ENCODE results near the gene N4BP2L2.

N4BP2L2 gene

GRCh38 chr13:32423592-32423991, 115.0 kb downstream of the N4BP2L2 start:
- no peak for DNase-seq

- no peak for DNase-seq
Measured at GRCh38 chr13:32419862-32420261, 118.7 kb downstream of the N4BP2L2 start.

- no peak for DNase-seq
Measured at GRCh38 chr13:32417995-32418394, 120.6 kb downstream of the N4BP2L2 start.

GRCh38 chr13:32415019-32415418, 123.6 kb downstream of the N4BP2L2 start:
- DNase-seq = no peak

GRCh38 chr13:32414580-32414979, 124.0 kb downstream of the N4BP2L2 start:
- DNase-seq = no peak

- DNase-seq = no peak
Measured at GRCh38 chr13:32413284-32413683, 125.3 kb downstream of the N4BP2L2 start.

- DNase-seq = peak; percentile 53
Measured at GRCh38 chr13:32409561-32410421, 128.8 kb downstream of the N4BP2L2 start.

- no peak for DNase-seq
Measured at GRCh38 chr13:32409001-32409313, 129.6 kb downstream of the N4BP2L2 start.

GRCh38 chr13:32408296-32409000, 130.1 kb downstream of the N4BP2L2 start:
- DNase-seq = no peak

- no peak for DNase-seq
Measured at GRCh38 chr13:32407854-32408253, 130.7 kb downstream of the N4BP2L2 start.

- DNase-seq = no peak
Measured at GRCh38 chr13:32403108-32403507, 135.5 kb downstream of the N4BP2L2 start.

GRCh38 chr13:32391101-32391619, 147.4 kb downstream of the N4BP2L2 start:
- no peak for DNase-seq

GRCh38 chr13:32390484-32390883, 148.1 kb downstream of the N4BP2L2 start:
- DNase-seq = no peak

- DNase-seq = no peak
Measured at GRCh38 chr13:32390048-32390447, 148.5 kb downstream of the N4BP2L2 start.

GRCh38 chr13:32385410-32385809, 153.2 kb downstream of the N4BP2L2 start:
- no peak for DNase-seq

GRCh38 chr13:32384702-32385101, 153.9 kb downstream of the N4BP2L2 start:
- no peak for DNase-seq

GRCh38 chr13:32383836-32384618, 154.6 kb downstream of the N4BP2L2 start:
- DNase-seq = no peak

Measured in right forelimb (tissue), 1 donor.